NCI-H2081 (cell line): ENCODE results near the gene EEFSEC.
A peak's percentile ranks its signal among the peaks of the same experiment; 100 is the strongest.

Experiments used
- DNase-seq, 2 experiments: peaks; one replicate each; lab custom pipeline; 2025; lab: John Stamatoyannopoulos, UW

EEFSEC gene

DNA sequence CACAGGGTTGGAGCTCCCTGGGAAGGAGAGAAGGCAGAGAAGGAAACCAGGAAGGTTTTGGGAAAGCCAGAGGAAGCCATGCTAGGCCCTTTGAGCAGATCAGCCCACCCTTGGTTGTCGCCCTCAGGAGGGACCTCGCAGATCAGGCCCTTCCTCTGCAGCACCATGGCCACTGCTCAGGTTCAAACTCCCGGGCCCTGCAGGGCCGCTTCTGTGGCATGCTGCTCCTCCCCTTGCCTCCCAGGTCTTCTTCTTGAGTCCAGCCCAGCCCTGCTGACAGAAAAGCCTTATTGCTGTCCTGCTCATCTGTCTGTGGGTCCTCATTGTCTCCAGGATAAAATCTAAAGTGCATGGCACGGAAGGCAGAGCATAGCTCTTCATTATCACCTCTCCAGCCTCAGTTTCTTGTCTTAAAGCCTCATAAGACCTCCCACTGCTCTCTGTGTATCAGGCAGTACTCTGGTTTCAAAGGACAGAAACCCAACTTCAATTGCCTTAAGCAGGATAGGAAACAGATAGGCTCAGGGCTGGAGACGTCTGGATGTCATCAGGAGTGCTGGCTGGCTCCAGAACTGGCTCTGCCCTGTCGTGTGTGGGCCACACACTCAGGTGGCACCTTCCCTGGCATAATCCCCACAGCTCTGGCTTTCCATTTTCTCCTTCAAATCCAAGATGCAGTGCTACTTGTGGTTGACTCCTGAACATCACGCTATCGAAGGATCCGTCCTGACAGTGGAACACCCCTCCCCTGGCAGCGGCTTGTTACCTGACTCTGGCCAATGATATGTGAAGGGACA lies 118.5 kb downstream of the EEFSEC start:
- no peak for DNase-seq

DNA sequence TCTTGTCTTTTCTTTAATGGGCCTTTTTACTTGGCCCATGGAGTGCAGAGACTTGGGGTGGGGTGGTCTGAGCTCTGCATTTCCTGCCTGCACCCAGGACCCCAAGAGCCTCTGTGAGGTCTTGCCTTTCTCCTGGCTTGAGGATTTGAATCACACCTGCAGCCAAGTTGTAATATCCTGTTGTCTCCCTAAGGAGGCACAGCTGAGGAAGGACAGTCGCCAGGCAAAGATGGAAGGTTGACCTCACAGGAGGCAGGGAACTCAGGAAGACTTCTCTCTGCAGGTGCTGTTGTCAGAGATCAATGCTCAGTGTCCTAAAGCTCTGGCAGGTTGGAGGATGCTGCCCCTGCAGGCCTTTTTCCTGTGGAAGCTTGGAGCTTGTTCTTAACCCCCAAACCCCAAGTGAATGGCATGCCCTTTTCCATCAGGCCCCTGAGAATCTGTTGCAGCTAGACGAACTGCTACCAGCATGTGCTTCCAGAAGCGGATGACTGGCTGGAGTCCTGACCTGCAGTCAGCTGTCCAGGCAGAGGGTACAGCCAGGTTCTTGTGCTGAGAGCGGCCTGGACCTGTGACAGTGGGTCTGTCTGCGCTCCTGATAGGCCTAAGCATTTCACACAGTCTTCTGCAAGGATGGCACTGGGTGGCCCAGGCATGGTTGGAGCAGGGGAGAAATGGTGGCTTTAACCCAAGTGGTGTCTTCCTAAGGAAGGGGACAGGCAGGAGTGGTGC lies 120.0 kb downstream of the EEFSEC start:
- DNase-seq = no peak

DNA sequence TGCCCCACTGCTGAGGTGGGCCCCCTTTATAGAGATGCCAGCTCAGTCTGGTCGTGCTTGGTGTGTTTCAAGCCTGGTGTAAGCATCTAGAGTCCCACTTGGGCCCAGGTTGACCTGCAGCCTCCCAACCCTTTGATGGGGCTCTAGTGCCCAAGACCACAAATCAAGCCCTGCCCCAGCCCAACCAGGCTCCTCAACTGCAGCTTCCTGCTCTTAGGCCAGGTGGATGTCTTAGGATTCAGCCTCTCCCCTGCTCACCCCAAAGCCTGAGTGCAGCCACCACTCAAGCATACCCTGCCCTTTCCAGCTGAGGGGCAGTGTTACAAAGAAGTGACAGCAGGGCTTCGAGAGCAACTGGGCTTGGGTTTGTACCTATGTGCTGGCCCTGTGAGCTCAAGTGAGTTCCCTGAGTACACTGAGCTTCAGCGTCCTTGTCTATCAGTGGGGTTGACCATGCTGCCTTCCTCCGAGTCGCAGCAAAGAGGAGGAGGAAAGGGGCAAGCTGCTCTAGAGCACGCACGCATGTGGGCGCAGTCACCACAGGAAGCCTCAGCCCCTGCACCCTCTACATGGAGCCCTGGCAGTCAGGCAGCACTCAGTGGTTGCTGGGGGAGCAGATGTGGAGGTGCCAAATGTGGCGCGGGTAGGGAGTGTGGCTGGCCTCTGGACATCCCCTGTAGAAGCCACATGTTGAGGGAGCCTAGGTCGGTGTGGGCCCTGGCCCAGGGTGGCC lies 120.7 kb downstream of the EEFSEC start:
- no peak for DNase-seq

DNA sequence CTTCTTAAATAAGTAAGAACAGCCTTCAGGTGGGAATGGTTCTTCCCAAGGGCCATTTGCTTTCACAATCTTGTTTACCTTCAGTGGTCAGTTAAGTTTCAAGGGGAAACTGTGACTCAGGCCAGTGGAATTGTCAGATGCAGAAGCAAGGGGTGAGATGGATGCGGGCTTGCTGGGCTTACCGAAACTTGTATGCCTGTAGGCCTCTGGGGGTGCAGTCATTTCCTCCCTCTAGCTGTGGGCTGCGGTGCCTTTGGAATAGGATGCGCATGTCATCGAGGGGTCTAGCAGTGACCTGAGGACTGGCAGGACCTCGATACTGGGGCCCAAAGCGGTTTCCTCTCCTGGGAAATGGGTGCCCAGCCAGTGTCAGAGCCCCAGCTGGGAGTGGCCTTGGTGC lies 121.6 kb downstream of the EEFSEC start:
- no peak for DNase-seq

DNA sequence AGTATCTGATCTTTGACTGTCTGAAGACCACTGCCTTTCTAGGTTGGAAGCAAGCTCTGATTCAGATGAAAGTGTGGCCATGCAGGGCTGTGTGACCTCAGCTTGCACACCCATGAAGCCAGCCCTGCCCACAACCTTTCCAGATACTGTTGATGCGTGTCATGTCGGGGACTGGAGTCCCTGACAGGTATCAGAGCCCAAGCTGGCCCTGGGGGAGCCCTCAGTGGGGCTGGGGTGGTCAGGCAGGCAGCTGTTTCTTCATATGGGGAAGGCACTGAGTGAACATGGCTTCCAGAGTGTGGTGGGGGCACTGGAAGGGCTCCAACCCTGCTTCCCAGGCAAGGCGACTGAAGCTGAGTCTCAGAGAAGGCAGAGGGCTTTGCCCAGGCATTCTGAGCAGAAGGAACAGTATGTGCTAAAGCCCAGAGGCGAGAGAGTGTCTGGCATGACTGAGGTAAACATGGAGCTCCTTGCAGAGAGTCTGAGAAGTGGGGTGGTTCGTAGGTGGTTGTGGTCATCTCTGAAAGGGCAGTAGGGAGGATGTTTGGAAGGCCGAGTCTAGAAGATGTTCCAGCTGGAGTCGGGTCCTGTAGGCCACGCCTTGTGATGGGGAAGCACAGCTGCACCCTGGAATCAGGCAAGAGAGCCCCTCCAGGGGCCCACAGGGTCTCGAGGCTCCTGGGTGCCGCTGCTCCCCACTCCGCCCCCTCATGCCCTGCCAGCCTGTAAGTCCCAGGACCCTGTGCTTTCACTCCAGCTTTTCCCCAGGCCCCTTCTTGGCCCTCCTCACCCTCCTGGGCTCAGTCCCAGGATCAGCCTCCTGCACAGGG lies 122.2 kb downstream of the EEFSEC start:
- DNase-seq = no peak

DNA sequence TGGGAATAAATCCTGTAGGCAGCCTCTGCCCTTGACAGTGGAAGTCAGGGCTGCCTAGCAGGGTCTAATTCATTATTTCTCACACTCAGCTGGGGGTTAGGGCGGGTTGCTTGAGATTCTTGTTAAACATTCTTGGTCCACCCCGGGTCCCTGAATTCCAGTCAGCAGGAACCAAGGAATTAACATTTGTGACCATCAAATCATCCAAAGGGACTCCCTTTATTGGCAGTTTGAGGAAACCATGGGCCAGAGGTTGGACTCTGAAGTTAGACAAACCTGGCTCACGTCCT lies 122.8 kb downstream of the EEFSEC start:
- no peak for DNase-seq

DNA sequence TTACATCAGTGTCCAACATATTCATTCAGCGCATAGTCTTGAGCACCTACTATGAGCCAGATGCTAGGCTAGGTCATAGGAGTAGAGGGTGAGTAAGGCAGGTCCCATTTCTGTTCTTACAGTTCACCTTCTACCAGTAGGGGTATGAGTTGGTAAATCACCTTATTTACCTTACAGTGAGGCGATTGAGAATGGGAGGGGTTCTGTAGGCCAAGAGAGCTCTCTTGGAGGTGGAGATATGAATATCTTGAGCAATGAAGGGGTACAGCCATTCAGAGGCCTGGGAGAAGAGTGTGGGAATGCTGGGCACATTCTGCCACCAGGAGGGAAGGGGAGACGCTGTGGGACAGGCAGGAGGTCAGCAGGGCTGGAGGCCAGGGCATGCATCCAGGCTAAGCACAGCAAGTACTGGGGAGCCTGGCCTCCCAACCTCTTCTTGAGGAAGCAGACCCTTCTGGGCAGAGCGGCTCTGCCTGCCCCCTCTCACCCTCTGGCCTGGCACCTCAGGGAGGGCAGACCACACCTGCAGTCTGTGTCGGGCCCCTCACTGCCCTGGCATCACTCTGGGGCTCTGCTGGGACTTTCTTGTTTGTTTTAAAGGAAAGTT lies 123.4 kb downstream of the EEFSEC start:
- no peak for DNase-seq

DNA sequence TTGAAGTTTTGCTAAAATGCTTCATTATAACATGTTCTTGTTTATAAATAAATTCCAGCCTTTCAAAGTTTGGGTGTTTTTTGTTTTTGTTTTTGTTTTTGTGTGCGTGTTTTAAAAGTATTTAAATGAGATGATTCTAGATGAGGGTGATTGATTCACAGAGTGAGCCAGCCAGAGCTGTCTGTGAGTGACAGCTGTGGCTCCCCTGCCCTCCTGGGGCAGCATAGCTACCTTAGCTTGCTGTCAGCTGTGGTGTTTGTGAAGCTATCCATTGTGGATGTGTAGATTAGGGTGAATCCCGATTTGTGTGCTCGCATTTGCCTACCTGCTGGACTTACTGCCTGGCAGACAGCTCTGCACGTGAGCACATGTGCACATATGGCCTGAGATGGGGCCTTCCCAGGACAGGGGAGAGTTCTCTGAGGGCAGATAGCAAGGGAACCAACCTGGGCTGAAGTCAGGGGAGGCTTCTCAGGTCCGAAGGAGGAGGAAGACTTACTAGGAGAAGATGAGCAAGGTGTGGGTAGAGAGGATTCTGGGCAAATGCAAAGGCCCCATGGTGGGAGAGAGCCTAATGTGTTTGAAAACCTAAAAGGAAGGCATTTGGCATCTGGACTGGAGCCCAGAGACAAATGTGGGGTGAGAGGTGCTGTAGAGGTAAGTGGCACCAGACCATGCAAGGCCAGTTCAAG lies 124.2 kb downstream of the EEFSEC start:
- DNase-seq = no peak

DNA sequence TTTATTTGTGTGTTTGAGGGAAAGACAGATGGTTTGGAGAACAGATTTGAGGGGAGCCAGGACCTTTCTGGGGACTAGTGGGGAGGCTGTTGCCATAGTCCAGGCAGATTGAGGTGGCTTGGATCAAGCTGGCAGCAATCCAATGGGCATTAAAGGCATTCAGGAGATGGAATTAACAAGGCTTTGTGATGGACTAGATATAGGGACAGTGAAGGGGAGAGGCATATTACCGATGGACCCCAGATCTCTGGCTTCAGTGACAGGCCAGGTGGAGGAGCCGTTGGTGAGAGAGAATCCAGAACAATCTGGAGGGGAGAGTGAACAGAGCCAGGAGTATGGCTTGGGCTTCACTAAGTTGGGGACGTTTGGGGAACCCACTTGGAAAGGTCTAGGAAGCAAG lies 124.8 kb downstream of the EEFSEC start:
- DNase-seq = peak in 1 of 2 experiments; percentile 38

DNA sequence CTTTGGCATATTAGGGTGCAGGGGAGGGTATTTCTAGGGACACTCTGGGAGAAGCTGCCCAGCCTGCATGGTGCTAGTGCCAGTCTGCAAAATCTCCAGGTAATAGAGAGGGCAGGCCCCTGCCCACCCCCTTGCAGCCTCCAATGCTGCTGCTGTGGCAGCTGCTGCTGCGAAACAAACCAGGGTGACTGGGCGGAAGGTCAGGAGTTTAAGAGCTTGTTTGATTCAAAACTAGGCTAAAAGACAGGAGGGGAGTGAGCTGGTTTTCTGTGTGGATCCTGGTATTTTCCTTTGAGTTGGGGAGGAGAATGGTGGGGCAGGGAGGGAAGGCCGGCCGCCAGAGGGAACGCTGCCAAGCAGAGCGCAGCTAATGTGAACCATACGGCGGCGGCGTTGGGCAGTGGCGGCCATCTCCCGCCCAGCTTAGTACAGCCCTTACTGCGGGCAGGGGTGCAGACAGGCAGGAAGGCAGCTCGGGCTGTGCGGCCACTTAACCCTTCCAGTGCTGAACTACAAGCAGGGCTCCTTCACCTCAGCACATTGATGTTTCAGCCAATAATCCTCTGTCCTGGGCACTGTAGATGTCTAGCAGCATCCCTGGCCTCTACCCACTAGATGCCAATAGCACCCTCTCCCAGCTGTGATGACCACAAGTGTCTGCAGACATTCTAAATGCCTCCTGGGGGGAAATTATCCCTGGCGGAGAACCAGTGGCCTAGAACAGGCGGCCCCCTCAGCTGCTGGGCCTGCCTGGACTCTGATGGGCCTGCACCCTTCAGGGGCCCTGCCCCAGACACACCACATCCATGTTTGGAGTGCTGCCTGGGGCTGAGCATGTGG lies 125.7 kb downstream of the EEFSEC start:
- DNase-seq = peak; percentile 41 to 68

DNA sequence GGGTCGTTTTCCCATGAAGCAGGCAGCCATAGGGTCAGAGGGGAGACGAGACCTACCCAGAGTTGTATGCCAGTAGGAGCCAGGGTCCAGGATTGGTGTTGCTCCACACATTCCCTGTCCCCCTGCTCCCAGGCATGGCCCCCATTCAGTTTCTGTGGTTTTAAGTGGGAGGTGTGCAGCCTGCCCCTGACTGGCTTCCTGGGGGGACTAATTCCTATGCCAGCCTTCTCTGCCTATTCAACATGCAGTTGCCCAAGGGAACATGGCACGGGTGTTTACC lies 126.3 kb downstream of the EEFSEC start:
- no peak for DNase-seq

DNA sequence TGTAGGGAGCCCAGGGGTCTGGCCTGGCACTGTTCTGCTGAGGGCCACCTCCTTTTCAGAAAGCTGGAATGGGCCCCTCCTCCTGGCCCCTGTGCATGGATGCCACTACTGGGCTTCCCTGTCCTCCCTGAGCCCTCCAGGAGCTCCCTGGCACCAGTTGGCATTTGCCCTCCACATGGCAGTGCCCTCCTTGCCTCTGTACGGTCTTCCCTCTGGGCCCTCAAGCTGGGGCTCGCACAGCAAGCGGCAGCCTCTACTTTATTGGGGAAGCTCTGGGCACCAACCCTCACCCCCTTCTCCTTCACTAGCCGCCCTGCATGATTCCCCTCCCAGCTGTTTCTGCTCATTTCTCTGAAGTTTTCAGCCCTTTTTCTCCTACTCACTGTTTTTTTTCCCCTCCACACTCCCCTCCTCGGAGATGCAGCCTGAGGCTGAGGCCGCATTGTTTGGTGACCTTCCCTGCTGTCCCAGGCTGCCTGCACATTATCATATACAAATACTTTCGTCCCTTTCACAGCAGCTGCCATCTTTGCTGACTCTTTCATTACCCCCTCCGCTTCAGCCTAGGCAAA lies 127.3 kb downstream of the EEFSEC start:
- peak; percentile 92 to 97 for DNase-seq

DNA sequence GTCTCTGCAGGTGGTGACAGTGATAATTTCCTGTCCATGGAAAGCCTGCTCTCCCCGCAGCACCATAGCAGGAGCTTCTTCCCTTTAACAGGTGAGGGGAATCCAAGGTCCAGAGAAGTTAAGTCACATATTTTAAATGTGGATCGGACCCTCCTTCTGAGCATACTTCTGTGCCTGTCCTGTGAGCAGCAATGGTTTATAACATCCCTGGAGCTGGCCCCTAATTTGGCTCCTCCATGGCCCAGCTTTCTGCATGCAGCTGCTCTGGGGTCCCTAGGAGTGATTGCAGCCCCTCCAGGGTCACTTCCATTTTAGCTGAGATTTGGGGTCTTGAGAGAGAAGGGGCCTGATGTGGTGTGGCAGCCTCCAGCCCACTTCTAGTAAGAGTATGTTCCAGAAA lies 127.8 kb downstream of the EEFSEC start:
- no peak for DNase-seq

DNA sequence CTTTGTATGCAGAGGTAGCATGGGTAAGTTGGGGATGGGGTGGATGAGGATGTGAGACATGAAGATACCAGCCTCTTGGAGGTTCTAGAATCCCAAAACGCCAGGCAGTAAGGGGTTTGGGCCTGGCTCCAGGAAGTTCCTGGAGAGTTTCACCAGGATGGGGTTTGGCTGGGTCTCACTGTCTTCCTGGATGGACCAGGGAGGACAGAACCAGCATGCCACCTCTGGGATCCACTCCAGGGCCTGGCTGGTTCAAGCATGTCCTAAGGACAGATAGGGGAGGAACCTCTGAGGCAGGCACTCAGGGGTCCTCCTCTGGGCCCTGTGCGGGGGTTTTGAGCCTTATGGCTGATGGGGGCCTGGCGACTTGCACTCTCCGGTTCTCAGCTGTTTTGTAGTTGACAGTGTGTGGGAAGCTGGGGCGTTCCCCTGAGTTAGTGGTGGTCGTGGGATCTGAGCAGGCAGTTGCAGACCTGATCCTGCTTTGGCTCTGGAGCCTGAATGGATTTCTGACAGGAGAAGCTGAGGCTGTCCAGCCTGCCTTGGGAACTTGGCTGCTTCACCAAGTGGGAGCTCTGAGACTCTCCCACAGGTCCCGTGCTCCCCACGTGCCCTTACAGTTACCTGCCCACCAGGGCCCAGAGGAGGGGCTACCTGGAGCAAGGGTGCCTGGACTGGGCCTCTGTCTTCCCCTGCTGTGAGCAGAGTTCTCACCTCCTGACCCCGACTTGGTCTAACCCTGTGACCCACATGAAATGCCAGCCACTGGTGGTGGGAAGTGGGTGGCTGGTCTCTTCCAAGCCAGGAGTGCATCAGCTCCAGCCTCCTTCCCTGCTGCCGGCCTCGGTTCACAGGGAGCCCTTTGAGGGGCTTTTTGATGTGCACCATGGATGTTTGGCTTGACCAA lies 128.4 kb downstream of the EEFSEC start:
- DNase-seq = no peak

DNA sequence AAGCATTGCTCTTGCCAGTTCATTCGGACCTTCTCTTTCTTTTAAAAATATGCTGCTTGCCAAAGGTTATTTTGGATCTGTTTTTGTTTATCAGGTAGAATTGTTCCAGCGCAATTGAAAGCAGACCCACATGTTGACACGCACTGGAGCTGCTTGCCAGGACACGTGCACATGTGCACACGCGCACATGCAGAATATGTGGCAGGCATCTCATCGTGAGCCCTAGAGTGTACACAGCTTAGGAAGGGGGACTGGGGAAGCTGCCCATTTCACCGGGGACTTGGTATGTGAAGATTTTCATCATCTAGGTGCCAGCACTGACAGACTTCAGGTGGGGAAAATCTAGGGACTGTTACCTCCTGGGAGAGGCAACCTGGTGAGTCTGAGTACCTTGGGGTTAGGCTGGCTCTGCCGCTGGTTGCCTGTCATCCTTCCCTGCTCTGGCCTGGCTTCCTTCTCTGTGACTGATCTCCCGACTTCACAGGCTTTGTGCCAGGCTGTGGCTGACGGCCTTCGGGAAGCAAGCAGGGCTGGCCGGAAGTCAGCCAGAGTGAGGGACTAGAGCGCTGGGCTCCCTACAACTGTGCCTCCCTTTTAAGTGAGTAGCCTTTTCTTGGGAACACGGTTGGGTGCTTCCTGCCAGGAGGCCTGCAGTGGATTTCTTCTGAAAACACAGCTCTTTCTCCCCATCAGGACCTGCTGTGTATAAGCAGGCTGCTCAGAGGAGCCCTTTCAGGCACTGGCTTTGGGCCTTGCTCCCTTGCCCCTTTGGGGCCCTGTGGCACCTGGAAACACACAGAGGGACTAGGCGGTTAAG lies 129.3 kb downstream of the EEFSEC start:
- DNase-seq = peak in 1 of 2 experiments; percentile 42

DNA sequence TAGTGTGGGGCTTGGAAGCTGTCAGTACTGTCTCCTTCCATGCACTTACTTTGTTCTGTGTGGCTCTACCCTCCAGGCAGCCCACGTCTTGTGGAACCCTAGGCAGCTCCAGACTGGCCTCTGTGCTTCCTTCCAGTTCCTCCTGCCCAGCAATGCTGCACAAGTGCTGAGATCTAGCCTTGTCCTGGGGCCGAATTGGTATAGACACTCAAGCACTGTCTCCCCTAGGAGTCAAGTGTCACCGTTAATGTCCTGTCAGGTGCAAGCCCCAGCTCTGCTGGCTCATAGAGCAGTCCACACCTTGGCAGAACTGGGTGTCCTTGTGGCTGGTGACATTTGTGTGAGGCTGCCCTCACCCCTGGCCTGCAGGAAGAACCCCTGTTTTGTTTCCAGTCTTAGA lies 130.1 kb downstream of the EEFSEC start:
- DNase-seq = no peak

DNA sequence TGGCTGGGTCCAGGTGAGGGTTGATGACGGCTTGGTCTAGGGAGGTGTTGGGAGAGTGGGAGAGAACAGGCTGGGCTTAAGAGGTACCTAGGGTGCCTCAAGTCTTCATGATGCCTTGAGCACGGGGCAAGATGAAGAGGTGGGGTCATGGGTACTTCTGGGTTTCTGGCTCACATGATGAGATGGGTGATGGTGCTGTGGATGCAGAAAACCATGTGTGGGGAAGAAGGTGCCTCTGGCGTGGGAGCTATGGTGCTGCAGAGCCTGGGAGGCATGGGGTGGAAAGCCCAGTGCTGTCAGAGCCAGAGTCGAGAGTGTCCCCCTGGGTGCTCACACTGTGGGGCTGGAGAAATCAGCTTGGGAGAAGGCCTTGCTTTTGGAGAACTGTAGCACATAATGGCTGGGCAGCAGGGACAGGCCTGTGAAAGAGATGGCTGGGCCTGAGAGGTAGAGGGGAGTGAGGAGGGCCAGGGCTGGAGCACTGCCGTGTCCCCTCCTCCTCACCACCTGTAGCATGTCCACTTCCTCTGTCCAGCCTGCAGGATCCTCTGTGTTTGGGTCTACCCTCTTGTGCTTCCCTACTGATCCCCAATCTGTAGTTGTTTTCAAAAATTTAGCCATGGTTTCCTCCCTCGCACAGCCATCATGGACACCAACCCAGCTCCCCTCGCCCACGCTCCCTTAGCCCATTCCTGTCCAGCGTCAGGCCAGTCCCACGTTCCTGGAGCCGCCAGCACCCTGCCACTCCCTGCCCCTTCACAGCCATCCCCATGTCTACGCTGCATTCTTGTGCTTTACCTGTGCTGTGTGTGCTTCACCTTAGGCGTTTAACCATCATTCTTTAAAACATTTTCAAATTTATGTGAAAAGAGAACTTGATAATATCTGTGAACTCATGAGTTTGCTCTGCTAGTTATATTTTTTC lies 132.0 kb downstream of the EEFSEC start:
- DNase-seq = no peak
